Measurements from ENCODE around the gene DTX3. TPM values are rescaled to one million over a fixed set of nuclear protein-coding genes. Genes with fewer than 3 reads are reported as not detected.

The DTX3 gene
- total and polyA plus RNA-seq, 12 donors = 20.4 to 136 (median 47.6) TPM

- Histone ChIP-seq H3K4me3 (peak overlapping the region in 3 of 4 donors; percentile 7 to 89 (median 64)), H3K4me1 (replicated peaks in 1 of 2) (peaks cover 17 to 24% of the 10 kb centered on the region in 2 donors), H3K36me3 (replicated peaks in 1 of 2) (peaks cover 0 to 37% of the 10 kb centered on the region in 2 donors), H3K27ac (peak overlapping the region in 4 of 5 donors; percentile 66 to 96 (median 82)), H3K9me3 (replicated peaks in 1 of 3) (no peaks in the 10 kb centered on the region), H3K27me3 (no peaks in the 10 kb centered on the region)
- TF ChIP-seq POLR2A (IDR thresholded peaks at IDR 0.05) (peak in 1 of 2 donors; percentile 6), CTCF (IDR thresholded peaks at IDR 0.05) (peak in 1 of 6 experiments; percentile 3)
- peak; percentile 47 to 82 (median 69) for DNase-seq
- intact Hi-C loops (cut with DNase I) = no loop called here
- 18 to 23% (median 20%) methylated on average over 6 of the region's 6 CpGs for WGBS, 4 donors
Measured at GRCh38 chr12:57603815-57604453, 690 bp upstream of the DTX3 start.

- intact Hi-C loops (cut with DNase I) = no loop called here
- peak in 2 of 7 donors; percentile 43 to 58 for DNase-seq
- Histone ChIP-seq H3K27ac (peak overlapping the region in 4 of 5 donors; percentile 66 to 96 (median 82)), H3K9me3 (replicated peaks in 1 of 3) (no peaks in the 10 kb centered on the region), H3K27me3 (no peaks in the 10 kb centered on the region), H3K4me1 (replicated peaks in 1 of 2) (peaks cover 17 to 24% of the 10 kb centered on the region in 2 donors), H3K36me3 (replicated peaks in 1 of 2) (peaks cover 0 to 31% of the 10 kb centered on the region in 2 donors), H3K4me3 (peak overlapping the region; percentile 24 to 89 (median 54))
- 5 to 65% (median 14%) methylated on average over 3 to 25 of the region's 25 CpGs for WGBS, 4 donors
- TF ChIP-seq CTCF (IDR thresholded peaks at IDR 0.05) = no peak
- peak in 1 of 2 donors; percentile 19 for TF ChIP-seq POLR2A (IDR thresholded peaks at IDR 0.05)
Measured at GRCh38 chr12:57604992-57605810, 577 bp downstream of the DTX3 start.

- no peak for DNase-seq
- H3K9me3 ChIP-seq (replicated peaks in 1 of 3) = no peaks in the 10 kb centered on the region
- peaks cover 20 to 24% of the 10 kb centered on the region in 2 donors for H3K4me1 ChIP-seq (replicated peaks in 1 of 2)
- 75 to 83% (median 79%) methylated on average over 4 of the region's 4 CpGs for WGBS, 4 donors
- no peak for TF ChIP-seq POLR2A (IDR thresholded peaks at IDR 0.05)
- TF ChIP-seq CTCF (IDR thresholded peaks at IDR 0.05) = no peak
- H3K36me3 ChIP-seq (replicated peaks in 1 of 2) = peaks cover 0 to 24% of the 10 kb centered on the region in 2 donors
- no peaks in the 10 kb centered on the region for H3K27me3 ChIP-seq
- intact Hi-C loops (cut with DNase I) = no loop called here
- peak overlapping the region in 1 of 4 donors; percentile 89 for H3K4me3 ChIP-seq
- H3K27ac ChIP-seq = peak overlapping the region in 2 of 5 donors; percentile 87 to 96
Measured at GRCh38 chr12:57605811-57606311, 1.2 kb downstream of the DTX3 start.

GRCh38 chr12:57606399-57606798, 1.8 kb downstream of the DTX3 start:
- TF ChIP-seq POLR2A (IDR thresholded peaks at IDR 0.05) (no peak), CTCF (IDR thresholded peaks at IDR 0.05) (no peak)
- no peaks in the 10 kb centered on the region for H3K9me3 ChIP-seq (replicated peaks in 1 of 3)
- intact Hi-C loops (cut with DNase I) = no loop called here
- no peak overlapping the region for H3K4me3 ChIP-seq
- DNase-seq = no peak
- peaks cover 24 to 25% of the 10 kb centered on the region in 2 donors for H3K4me1 ChIP-seq (replicated peaks in 1 of 2)
- no peak overlapping the region for H3K27ac ChIP-seq
- H3K27me3 ChIP-seq = no peaks in the 10 kb centered on the region
- WGBS, 4 donors = 76 to 83% (median 80%) methylated on average over 2 of the region's 2 CpGs
- H3K36me3 ChIP-seq (replicated peaks in 1 of 2) = peaks cover 0 to 19% of the 10 kb centered on the region in 2 donors

All from adrenal gland (tissue), 12 donors.